Thyroid gland (tissue), 4 donors: ENCODE results near the gene NFKB1. TPM values are rescaled to one million over a fixed set of nuclear protein-coding genes. Genes with fewer than 3 reads are reported as not detected.

Experiments used
- DNase-seq, 2 donors: peaks; one replicate each; pipeline ENCODE4 v3.0.0-alpha.2; 2019
- H3K27ac ChIP-seq, 3 donors: fragments of 200-600 bp; sonication (generic); 1 replicate in 2 of 3; 2 replicates in 1 of 3; pipeline ENCODE4 v1.5.1; 2016 to 2019; ENCODE audit warnings: mild to moderate bottlenecking in 1 of 3, moderate library complexity in 1 of 3
- H3K27me3 ChIP-seq: fragments of 200-600 bp; sonication (generic); one replicate; pipeline ENCODE4 v1.5.1; 2019
- H3K36me3 ChIP-seq, 2 donors: fragments of 200-600 bp; sonication (generic); one replicate each; pipeline ENCODE4 v1.5.1; 2016 to 2019
- H3K4me1 ChIP-seq, 2 donors: fragments of 200-600 bp; sonication (generic); one replicate each; pipeline ENCODE4 v1.5.1; 2017 to 2019
- H3K4me3 ChIP-seq, 3 donors: fragments of 200-600 bp; sonication (generic); replicated peaks in 1 of 3; 1 replicate in 2 of 3; 2 replicates in 1 of 3; pipeline ENCODE4 v1.5.1; 2016; ENCODE audit warnings: mild to moderate bottlenecking in 1 of 3
- H3K9me3 ChIP-seq: fragments of 200-600 bp; sonication (generic); one replicate; pipeline ENCODE4 v1.5.1; 2017
- CTCF ChIP-seq, 6 experiments: fragments of 200-600 bp in 3 of 6; fragments of 450-650 bp in 3 of 6; sonication (generic) in 3 of 6; IDR thresholded peaks; one replicate each; pipeline ENCODE4 v1.5.1; 2016 to 2019; ENCODE audit warnings: antibody characterized with exemption in 6 of 6, mild to moderate bottlenecking in 2 of 6, inconsistent platforms in 1 of 6, moderate library complexity in 1 of 6
- POLR2A ChIP-seq, 2 donors: fragments of 450-650 bp; IDR thresholded peaks; one replicate each; pipeline ENCODE4 v1.6.1; 2017; ENCODE audit warnings: antibody characterized with exemption in 2 of 2, mild to moderate bottlenecking in 2 of 2, moderate library complexity in 1 of 2
- WGBS, 2 donors: methylation state at CpG; one replicate each; pipeline ENCODE4 v1.1.5; 2017; 5-methylcytosine and 5-hydroxymethylcytosine counted together
- intact Hi-C: fragments of 100-400 bp; cut with DNase I; formaldehyde crosslinking; loops from one replicate; pipeline ENCODE4 v1.15.1; 2023
- total RNA-seq, 4 donors: library from RNA; depleted of rRNA; stranded (reverse); fragments of >200 nt; gene quantifications; one replicate each; pipeline ENCODE4 v1.2.3, GENCODE V29; 2016

NFKB1 gene
- total RNA-seq, 4 donors from 2014 or later, result 33.5 to 50.0 (median 41.8) TPM

GRCh38 chr4:102537269-102537668 lies 36.1 kb downstream of the NFKB1 start:
- intact Hi-C loops, result no loop called here
- 75 to 77% methylated on average over 2 of the region's 2 CpGs for WGBS, 2 donors
- Histone ChIP-seq H3K27me3 (no peaks in the 10 kb centered on the region), H3K4me3 (no peak overlapping the region), H3K36me3 (peaks cover 0 to 4% of the 10 kb centered on the region in 2 donors), H3K9me3 (no peaks in the 10 kb centered on the region), H3K4me1 (no peaks in the 10 kb centered on the region), H3K27ac (no peak overlapping the region)
- no peak for DNase-seq
- TF ChIP-seq POLR2A (IDR thresholded peaks at IDR 0.05) (no peak), CTCF (IDR thresholded peaks at IDR 0.05) (no peak)

- no peak for TF ChIP-seq CTCF (IDR thresholded peaks at IDR 0.05)
- TF ChIP-seq POLR2A (IDR thresholded peaks at IDR 0.05), result no peak
- 69 to 70% methylated on average over 4 of the region's 4 CpGs for WGBS, 2 donors
- no peak for DNase-seq
- Histone ChIP-seq H3K27me3 (no peaks in the 10 kb centered on the region), H3K27ac (no peak overlapping the region), H3K36me3 (peaks cover 0 to 4% of the 10 kb centered on the region in 2 donors), H3K9me3 (no peaks in the 10 kb centered on the region), H3K4me3 (no peak overlapping the region), H3K4me1 (no peaks in the 10 kb centered on the region)
- intact Hi-C loops, result no loop called here
Observed at GRCh38 chr4:102541697-102542096, 40.5 kb downstream of the NFKB1 start.

GRCh38 chr4:102543030-102543928 lies 42.1 kb downstream of the NFKB1 start:
- DNase-seq, result no peak
- intact Hi-C loops, result no loop called here
- TF ChIP-seq CTCF (IDR thresholded peaks at IDR 0.05) (no peak), POLR2A (IDR thresholded peaks at IDR 0.05) (no peak)
- no peaks in the 10 kb centered on the region for H3K9me3 ChIP-seq
- H3K27me3 ChIP-seq, result no peaks in the 10 kb centered on the region
- H3K36me3 ChIP-seq, result peaks cover 0 to 4% of the 10 kb centered on the region in 2 donors
- no peak overlapping the region for H3K27ac ChIP-seq
- H3K4me3 ChIP-seq, result no peak overlapping the region
- 92 to 93% methylated on average over 12 of the region's 12 CpGs for WGBS, 2 donors
- no peaks in the 10 kb centered on the region for H3K4me1 ChIP-seq

- no peaks in the 10 kb centered on the region for H3K27me3 ChIP-seq
- intact Hi-C loops, result no loop called here
- no peak for TF ChIP-seq POLR2A (IDR thresholded peaks at IDR 0.05)
- TF ChIP-seq CTCF (IDR thresholded peaks at IDR 0.05), result no peak
- H3K4me3 ChIP-seq, result no peak overlapping the region
- no peaks in the 10 kb centered on the region for H3K36me3 ChIP-seq
- H3K27ac ChIP-seq, result no peak overlapping the region
- no peak for DNase-seq
- H3K9me3 ChIP-seq, result no peaks in the 10 kb centered on the region
- no peaks in the 10 kb centered on the region for H3K4me1 ChIP-seq
Observed at GRCh38 chr4:102546635-102547034, 45.5 kb downstream of the NFKB1 start.

GRCh38 chr4:102547973-102548372 lies 46.8 kb downstream of the NFKB1 start:
- H3K36me3 ChIP-seq, result no peaks in the 10 kb centered on the region
- TF ChIP-seq POLR2A (IDR thresholded peaks at IDR 0.05) (no peak), CTCF (IDR thresholded peaks at IDR 0.05) (no peak)
- WGBS, 2 donors, result 95 to 100% methylated on average over 2 of the region's 2 CpGs
- no peaks in the 10 kb centered on the region for H3K4me1 ChIP-seq
- no peak for DNase-seq
- H3K9me3 ChIP-seq, result no peaks in the 10 kb centered on the region
- H3K4me3 ChIP-seq, result no peak overlapping the region
- intact Hi-C loops, result no loop called here
- H3K27me3 ChIP-seq, result no peaks in the 10 kb centered on the region
- H3K27ac ChIP-seq, result no peak overlapping the region
